MM.1S (cell line): Measurements from ENCODE around the gene KIRREL3.

Experiments used
- DNase-seq: peaks from one replicate; pipeline ENCODE4 v3.0.0-alpha.2; 2015
- H2AFZ ChIP-seq: fragments of 300-600 bp; sonication (generic); 2 replicates; pipeline ENCODE4 v1.6.0; 2016; ENCODE audit warnings: antibody characterized with exemption, low read length
- H3F3A ChIP-seq: fragments of 300-600 bp; sonication (generic); 2 replicates; pipeline ENCODE4 v1.6.1; 2016; ENCODE audit warnings: mild to moderate bottlenecking, antibody characterized with exemption, low read length, moderate library complexity, mixed read lengths; ENCODE audit not compliant: insufficient read depth
- H3K27ac ChIP-seq: fragments of 300-600 bp; sonication (generic); 2 replicates; pipeline ENCODE4 v1.5.1; 2016; ENCODE audit warnings: mild to moderate bottlenecking, low read length
- H3K27me3 ChIP-seq: fragments of 300-600 bp; sonication (generic); replicated peaks from 2 replicates; pipeline ENCODE4 v1.6.0; 2016; ENCODE audit warnings: low read length; ENCODE audit not compliant: insufficient read depth
- H3K36me3 ChIP-seq: fragments of 300-600 bp; sonication (generic); replicated peaks from 2 replicates; pipeline ENCODE4 v1.6.1; 2016; ENCODE audit warnings: mild to moderate bottlenecking, low read length, mixed read lengths; ENCODE audit not compliant: insufficient read depth
- H3K4me1 ChIP-seq: fragments of 300-600 bp; sonication (generic); 2 replicates; pipeline ENCODE4 v1.6.1; 2016; ENCODE audit warnings: low read length, mixed read lengths
- H3K4me2 ChIP-seq: fragments of 300-600 bp; sonication (generic); 2 replicates; pipeline ENCODE4 v1.6.0; 2016; ENCODE audit warnings: low read depth, low read length
- H3K4me3 ChIP-seq: fragments of 300-600 bp; sonication (generic); 2 replicates; pipeline ENCODE4 v1.5.1; 2016; ENCODE audit warnings: low read length, mixed read lengths
- H3K79me2 ChIP-seq: fragments of 300-600 bp; sonication (generic); 2 replicates; pipeline ENCODE4 v1.6.1; 2016; ENCODE audit warnings: mixed run types, low read length, mixed read lengths
- H3K9ac ChIP-seq: fragments of 300-600 bp; sonication (generic); 2 replicates; pipeline ENCODE4 v1.6.1; 2016; ENCODE audit warnings: low read length, mixed read lengths
- H3K9me2 ChIP-seq: fragments of 300-600 bp; sonication (generic); replicated peaks from 2 replicates; pipeline ENCODE4 v1.6.1; 2016; ENCODE audit warnings: mild to moderate bottlenecking, low read length, mixed read lengths; ENCODE audit not compliant: insufficient read depth
- H3K9me3 ChIP-seq: fragments of 300-600 bp; sonication (generic); replicated peaks from 2 replicates; pipeline ENCODE4 v1.6.1; 2016; ENCODE audit warnings: mild to moderate bottlenecking, low read length, mixed read lengths; ENCODE audit not compliant: insufficient read depth
- H4K20me1 ChIP-seq: fragments of 300-600 bp; sonication (generic); 2 replicates; pipeline ENCODE4 v1.6.1; 2016; ENCODE audit warnings: mild to moderate bottlenecking, low read length, moderate library complexity, mixed read lengths; ENCODE audit not compliant: insufficient read depth
- CTCF ChIP-seq: fragments of 300-600 bp; sonication (generic); IDR thresholded peaks from 2 replicates; pipeline ENCODE4 v1.5.1; 2016; ENCODE audit warnings: antibody characterized with exemption, low read length, mixed read lengths
- EZH2 ChIP-seq: fragments of 300-600 bp; sonication (generic); optimal IDR thresholded peaks from 2 replicates; pipeline ENCODE3; 2017; ENCODE audit warnings: low read depth, mild to moderate bottlenecking, antibody characterized with exemption, low read length, mixed read lengths
- EZH2phosphoT487 ChIP-seq: fragments of 300-600 bp; sonication (generic); IDR thresholded peaks from 2 replicates; pipeline ENCODE4 v1.6.1; 2018; ENCODE audit warnings: antibody characterized with exemption, low read length

The KIRREL3 gene

GRCh38 chr11:126612671-126613070 is 387.9 kb downstream of the KIRREL3 start:
- H3K4me3 ChIP-seq: no peak overlapping the region
- H2AFZ ChIP-seq: no peak overlapping the region
- H4K20me1 ChIP-seq: no peaks in the 10 kb centered on the region
- no peaks in the 10 kb centered on the region for H3K27me3 ChIP-seq
- H3K9ac ChIP-seq: no peak overlapping the region
- H3K27ac ChIP-seq: no peak overlapping the region
- H3K9me3 ChIP-seq: no peaks in the 10 kb centered on the region
- H3K9me2 ChIP-seq: no peaks in the 10 kb centered on the region
- no peak overlapping the region for H3K4me2 ChIP-seq
- no peak for TF ChIP-seq EZH2phosphoT487
- no peak for TF ChIP-seq EZH2
- no peak for TF ChIP-seq CTCF
- no peaks in the 10 kb centered on the region for H3K36me3 ChIP-seq
- no peaks in the 10 kb centered on the region for H3K4me1 ChIP-seq
- no peaks in the 10 kb centered on the region for H3F3A ChIP-seq
- H3K79me2 ChIP-seq: no peaks in the 10 kb centered on the region
- DNase-seq: no peak

GRCh38 chr11:126611438-126611837 is 389.1 kb downstream of the KIRREL3 start:
- no peak for DNase-seq
- Histone ChIP-seq H3K4me1 (no peaks in the 10 kb centered on the region), H3K27ac (no peak overlapping the region), H4K20me1 (no peaks in the 10 kb centered on the region), H3K36me3 (no peaks in the 10 kb centered on the region), H3K79me2 (no peaks in the 10 kb centered on the region), H3K27me3 (no peaks in the 10 kb centered on the region), H3K9me3 (no peaks in the 10 kb centered on the region), H3K4me3 (no peak overlapping the region), H3K9ac (no peak overlapping the region), H3F3A (no peaks in the 10 kb centered on the region), H2AFZ (no peak overlapping the region), H3K9me2 (no peaks in the 10 kb centered on the region), H3K4me2 (no peak overlapping the region)
- TF ChIP-seq EZH2: no peak

- Histone ChIP-seq H3K9me2 (no peaks in the 10 kb centered on the region), H3K79me2 (no peaks in the 10 kb centered on the region), H3K4me3 (no peak overlapping the region), H3F3A (no peaks in the 10 kb centered on the region), H3K9me3 (no peaks in the 10 kb centered on the region), H4K20me1 (no peaks in the 10 kb centered on the region), H3K27me3 (no peaks in the 10 kb centered on the region), H3K4me2 (no peak overlapping the region), H3K27ac (no peak overlapping the region), H3K4me1 (no peaks in the 10 kb centered on the region), H2AFZ (no peak overlapping the region), H3K9ac (no peak overlapping the region), H3K36me3 (no peaks in the 10 kb centered on the region)
- TF ChIP-seq EZH2: no peak
- TF ChIP-seq CTCF: no peak
- no peak for TF ChIP-seq EZH2phosphoT487
- no peak for DNase-seq
These were observed 391.9 kb downstream of the KIRREL3 start for GRCh38 chr11:126608658-126609057.

- DNase-seq: no peak
- no peak overlapping the region for H2AFZ ChIP-seq
These were observed 392.6 kb downstream of the KIRREL3 start for GRCh38 chr11:126607776-126608541.

More at GRCh38 chr11:126607776-126608541, 392.6 kb downstream of the KIRREL3 start:
- H3K9me3 ChIP-seq: no peaks in the 10 kb centered on the region
- H3K4me2 ChIP-seq: no peak overlapping the region
- no peaks in the 10 kb centered on the region for H3K36me3 ChIP-seq
- H3K4me3 ChIP-seq: no peak overlapping the region
- no peaks in the 10 kb centered on the region for H4K20me1 ChIP-seq
- H3K4me1 ChIP-seq: no peaks in the 10 kb centered on the region
- H3K9me2 ChIP-seq: no peaks in the 10 kb centered on the region
- H3F3A ChIP-seq: no peaks in the 10 kb centered on the region
- H3K79me2 ChIP-seq: no peaks in the 10 kb centered on the region
- no peak for TF ChIP-seq EZH2
- no peaks in the 10 kb centered on the region for H3K27me3 ChIP-seq
- no peak overlapping the region for H3K27ac ChIP-seq
- H3K9ac ChIP-seq: no peak overlapping the region
